Keratinocyte (primary cell): ENCODE data around the gene VSTM2A. TPM values are rescaled to one million over a fixed set of nuclear protein-coding genes. Genes with fewer than 3 reads are reported as not detected.

Experiments
- DNase-seq: peaks from one replicate; pipeline ENCODE4 v3.0.0-alpha.2; 2011; ENCODE audit warnings: low read depth, missing footprints, low spot score
- FAIRE-seq: peaks from 2 replicates; lab custom pipeline; 2011; peaks lifted over from hg19 to GRCh38; lab: Jason Lieb, UNC
- H2AFZ ChIP-seq: 2 replicates; pipeline ENCODE4 v1.6.0; 2012; ENCODE audit warnings: low read length, control low read depth, inconsistent platforms; ENCODE audit not compliant: control insufficient read depth
- H3K27ac ChIP-seq: 2 replicates; pipeline ENCODE4 v1.5.1; 2011; ENCODE audit warnings: low read length; ENCODE audit not compliant: control insufficient read depth, insufficient read depth
- H3K27me3 ChIP-seq: 3 replicates; pipeline ENCODE4 v1.6.0; 2011; ENCODE audit warnings: low read length; ENCODE audit not compliant: control insufficient read depth, insufficient read depth; ENCODE audit errors: extremely low read depth
- H3K36me3 ChIP-seq, 2 experiments: 2 replicates in 1 of 2; 3 replicates in 1 of 2; pipeline ENCODE4 v1.5.1; 2011; ENCODE audit warnings: low read length in 2 of 2, mild to moderate bottlenecking in 1 of 2; ENCODE audit not compliant: control insufficient read depth in 2 of 2, insufficient read depth in 2 of 2; ENCODE audit errors: extremely low read depth in 1 of 2
- H3K4me1 ChIP-seq: 3 replicates; pipeline ENCODE4 v1.5.1; 2011; ENCODE audit warnings: low read length; ENCODE audit not compliant: control insufficient read depth, insufficient read depth; ENCODE audit errors: extremely low read depth
- H3K4me2 ChIP-seq: 3 replicates; pipeline ENCODE4 v1.6.0; 2011; ENCODE audit warnings: low read depth, low read length; ENCODE audit not compliant: control insufficient read depth, insufficient read depth; ENCODE audit errors: extremely low read depth
- H3K4me3 ChIP-seq, 3 experiments: fragments of 200-600 bp in 1 of 3; sonication (generic) in 1 of 3; 2 replicates in 2 of 3; 3 replicates in 1 of 3; pipeline ENCODE4 v1.5.1; 2011 to 2016; ENCODE audit warnings: low read length in 3 of 3, mild to moderate bottlenecking in 3 of 3, control low read depth in 2 of 3, inconsistent platforms in 1 of 3, low read depth in 1 of 3, mixed read lengths in 1 of 3, mixed run types in 1 of 3, moderate library complexity in 1 of 3; ENCODE audit not compliant: control insufficient read depth in 2 of 3, insufficient read depth in 2 of 3; ENCODE audit errors: extremely low read depth in 1 of 3
- H3K79me2 ChIP-seq: 2 replicates; pipeline ENCODE4 v1.6.0; 2012; ENCODE audit warnings: low read length; ENCODE audit not compliant: control insufficient read depth, insufficient read depth
- H3K9ac ChIP-seq: 3 replicates; pipeline ENCODE4 v1.6.0; 2011; ENCODE audit warnings: low read length; ENCODE audit not compliant: control insufficient read depth, insufficient read depth; ENCODE audit errors: extremely low read depth
- H3K9me1 ChIP-seq: 3 replicates; pipeline ENCODE4 v1.6.0; 2011; ENCODE audit warnings: low read length; ENCODE audit not compliant: control insufficient read depth, insufficient read depth; ENCODE audit errors: extremely low read depth
- H3K9me3 ChIP-seq: 2 replicates; pipeline ENCODE4 v1.5.1; 2012; ENCODE audit warnings: low read depth, low read length; ENCODE audit not compliant: control insufficient read depth
- H4K20me1 ChIP-seq: 3 replicates; pipeline ENCODE4 v1.6.0; 2011; ENCODE audit warnings: low read length; ENCODE audit not compliant: control insufficient read depth, insufficient read depth; ENCODE audit errors: extremely low read depth
- CTCF ChIP-seq, 3 experiments: IDR thresholded peaks in 1 of 3; conservative IDR thresholded peaks in 1 of 3; optimal IDR thresholded peaks in 1 of 3; 2 replicates in 2 of 3; 3 replicates in 1 of 3; pipeline versions ENCODE3 to v1.5.1; 2011; ENCODE audit warnings: low read length in 3 of 3, mild to moderate bottlenecking in 3 of 3, moderate library complexity in 2 of 3, control low read depth in 1 of 3, inconsistent platforms in 1 of 3; ENCODE audit not compliant: insufficient read depth in 2 of 3; ENCODE audit errors: extremely low read depth in 1 of 3
- EZH2 ChIP-seq: IDR thresholded peaks from one replicate; pipeline ENCODE4 v1.6.1; 2012; ENCODE audit warnings: inconsistent platforms, mild to moderate bottlenecking, low read length, moderate library complexity
- dilution Hi-C: fragments of 300-500 bp; cut with MboI; formaldehyde crosslinking; loops from one replicate; pipeline ENCODE4 v1.7.0; 2020; ENCODE audit warnings: low sequenced_read_pairs; ENCODE audit not compliant: extremely low pct_ligation_motif_present
- polyA plus RNA-seq, 5 experiments: library from polyadenylated mRNA; depleted of rRNA in 3 of 5; stranded (reverse) in 3 of 5; stranded (forward) in 1 of 5; unstranded in 1 of 5; fragments of >200 nt; gene quantifications; 1 replicate in 1 of 5; 2 replicates in 3 of 5; 3 replicates in 1 of 5; pipeline versions ENCODE4 v1.2.1 to v1.2.3, GENCODE V29; 2011 to 2012; ENCODE audit warnings: missing spikeins in 2 of 5, low read depth in 1 of 5, low replicate concordance in 1 of 5

The VSTM2A gene
- polyA plus RNA-seq, 1 donor (not counting 4 experiments of a cell fraction or from before 2014, with no cell fraction given) = not detected

- no peak overlapping the region for H3K27ac ChIP-seq
- H3K4me2 ChIP-seq = no peak overlapping the region
- H3K79me2 ChIP-seq = no peaks in the 10 kb centered on the region
- TF ChIP-seq EZH2 = no peak
- no peak for TF ChIP-seq CTCF (optimal IDR thresholded peaks at IDR 0.05 in 1 of 3, IDR thresholded peaks at IDR 0.05 in 1 of 3, conservative IDR thresholded peaks at IDR 0.05 in 1 of 3; ENCODE audit: extremely low read depth in 1 of 3, insufficient read depth in 2 of 3, low read length in 3 of 3)
- H3K9ac ChIP-seq = no peak overlapping the region
- no peaks in the 10 kb centered on the region for H3K36me3 ChIP-seq
- peaks cover under 1% of the 10 kb centered on the region for H3K27me3 ChIP-seq
- FAIRE-seq = no peak
- H3K4me1 ChIP-seq = peaks cover 11% of the 10 kb centered on the region
- no peaks in the 10 kb centered on the region for H3K9me3 ChIP-seq
- H2AFZ ChIP-seq = no peak overlapping the region
- no peaks in the 10 kb centered on the region for H4K20me1 ChIP-seq
- H3K4me3 ChIP-seq = no peak overlapping the region
- no peak for DNase-seq
- H3K9me1 ChIP-seq = no peaks in the 10 kb centered on the region
- dilution Hi-C loops = no loop called here
These were observed 18.0 kb downstream of the VSTM2A start for GRCh38 chr7:54560198-54560597.

- Histone ChIP-seq H3K4me2 (no peak overlapping the region), H3K36me3 (no peaks in the 10 kb centered on the region), H4K20me1 (no peaks in the 10 kb centered on the region), H3K9ac (no peak overlapping the region), H3K9me1 (no peaks in the 10 kb centered on the region), H3K4me1 (peaks cover 11% of the 10 kb centered on the region), H3K27me3 (peaks cover 3% of the 10 kb centered on the region), H3K9me3 (no peaks in the 10 kb centered on the region), H3K4me3 (no peak overlapping the region), H3K27ac (no peak overlapping the region), H2AFZ (no peak overlapping the region), H3K79me2 (no peaks in the 10 kb centered on the region)
- DNase-seq (no peak), FAIRE-seq (no peak)
- dilution Hi-C loops = no loop called here
- TF ChIP-seq EZH2 (no peak), CTCF (optimal IDR thresholded peaks at IDR 0.05 in 1 of 3, IDR thresholded peaks at IDR 0.05 in 1 of 3, conservative IDR thresholded peaks at IDR 0.05 in 1 of 3; ENCODE audit: extremely low read depth in 1 of 3, insufficient read depth in 2 of 3, low read length in 3 of 3) (no peak)
These were observed 18.5 kb downstream of the VSTM2A start for GRCh38 chr7:54560723-54561122.
